CD4-positive, alpha-beta T cell treated with Interleukin-1 beta for 1 hour (primary cell): ENCODE results near the gene MYO1E.

Experiments
- DNase-seq, 2 donors: peaks; one replicate each; pipeline ENCODE4 v3.0.0-alpha.2; 2020 to 2022

Gene MYO1E

GRCh38 chr15:59223736-59224135 is 148.9 kb downstream of the MYO1E start:
- DNase-seq: no peak

GRCh38 chr15:59222906-59223550 is 149.6 kb downstream of the MYO1E start:
- DNase-seq: no peak

- DNase-seq: no peak
Observed at GRCh38 chr15:59221511-59222505, 150.9 kb downstream of the MYO1E start.

GRCh38 chr15:59218710-59219109 is 154.0 kb downstream of the MYO1E start:
- DNase-seq: no peak

- no peak for DNase-seq
Observed at GRCh38 chr15:59217876-59218498, 154.7 kb downstream of the MYO1E start.

GRCh38 chr15:59216911-59217310 is 155.8 kb downstream of the MYO1E start:
- no peak for DNase-seq

GRCh38 chr15:59210186-59210585 is 162.5 kb downstream of the MYO1E start:
- no peak for DNase-seq

GRCh38 chr15:59208613-59209249 is 163.9 kb downstream of the MYO1E start:
- no peak for DNase-seq

- no peak for DNase-seq
Observed at GRCh38 chr15:59206623-59207183, 166.0 kb downstream of the MYO1E start, which contains the start of gene LDHAL6B. TSS of gene LDHAL6B (plus strand) at chr15:59206843. CDS start at chr15:59206941, 98 bp downstream.

- DNase-seq: no peak
Observed at GRCh38 chr15:59205839-59206622, 166.6 kb downstream of the MYO1E start.

- no peak for DNase-seq
Observed at GRCh38 chr15:59203657-59204056, 169.0 kb downstream of the MYO1E start.

- no peak for DNase-seq
Observed at GRCh38 chr15:59203008-59203407, 169.7 kb downstream of the MYO1E start.

GRCh38 chr15:59200560-59200959 is 172.1 kb downstream of the MYO1E start:
- DNase-seq: no peak

GRCh38 chr15:59199626-59200465 is 172.8 kb downstream of the MYO1E start:
- DNase-seq: no peak

- DNase-seq: no peak
Observed at GRCh38 chr15:59197454-59197853, 175.2 kb downstream of the MYO1E start.

- DNase-seq: no peak
Observed at GRCh38 chr15:59196416-59196815, 176.3 kb downstream of the MYO1E start.

- no peak for DNase-seq
Observed at GRCh38 chr15:59194639-59195325, 177.9 kb downstream of the MYO1E start.

GRCh38 chr15:59191855-59192237 is 180.8 kb downstream of the MYO1E start:
- no peak for DNase-seq

GRCh38 chr15:59190291-59190690 is 182.4 kb downstream of the MYO1E start:
- no peak for DNase-seq

GRCh38 chr15:59189241-59189640 is 183.4 kb downstream of the MYO1E start:
- DNase-seq: no peak
